ENCODE results near the gene AGAP1. TPM values are rescaled to one million over a fixed set of nuclear protein-coding genes. Genes with fewer than 3 reads are reported as not detected.

Gene AGAP1
- polyA plus RNA-seq, 1 experiment: 12.4 TPM

DNA sequence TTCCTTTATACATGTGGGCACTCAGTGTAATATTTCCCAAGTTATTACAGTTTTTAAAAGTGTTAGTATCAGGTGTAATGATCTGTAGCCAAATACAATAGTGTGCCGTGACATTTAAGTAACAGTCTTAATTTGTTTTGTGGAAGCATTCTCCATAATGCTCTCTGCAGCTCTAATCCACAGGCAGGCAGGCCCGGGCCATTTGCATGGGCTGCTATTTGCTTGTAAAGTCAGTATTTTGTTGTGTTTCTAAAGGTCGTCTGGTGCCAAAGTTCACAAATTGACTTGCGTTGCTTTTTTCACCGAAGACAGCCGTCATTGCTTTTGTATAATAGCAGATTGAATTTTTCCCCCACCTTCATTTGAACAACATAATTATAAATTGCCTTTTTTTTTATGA is 521.3 kb downstream of the AGAP1 start:
- H3K27me3 ChIP-seq (ENCODE audit: control insufficient read depth, insufficient read depth, low read length): no peaks in the 10 kb centered on the region
- CTCF ChIA-PET: no interaction called here
- no peaks in the 10 kb centered on the region for H3K9me3 ChIP-seq (ENCODE audit: control insufficient read depth, insufficient read depth, low read length)
- TF ChIP-seq, protein P1, sequence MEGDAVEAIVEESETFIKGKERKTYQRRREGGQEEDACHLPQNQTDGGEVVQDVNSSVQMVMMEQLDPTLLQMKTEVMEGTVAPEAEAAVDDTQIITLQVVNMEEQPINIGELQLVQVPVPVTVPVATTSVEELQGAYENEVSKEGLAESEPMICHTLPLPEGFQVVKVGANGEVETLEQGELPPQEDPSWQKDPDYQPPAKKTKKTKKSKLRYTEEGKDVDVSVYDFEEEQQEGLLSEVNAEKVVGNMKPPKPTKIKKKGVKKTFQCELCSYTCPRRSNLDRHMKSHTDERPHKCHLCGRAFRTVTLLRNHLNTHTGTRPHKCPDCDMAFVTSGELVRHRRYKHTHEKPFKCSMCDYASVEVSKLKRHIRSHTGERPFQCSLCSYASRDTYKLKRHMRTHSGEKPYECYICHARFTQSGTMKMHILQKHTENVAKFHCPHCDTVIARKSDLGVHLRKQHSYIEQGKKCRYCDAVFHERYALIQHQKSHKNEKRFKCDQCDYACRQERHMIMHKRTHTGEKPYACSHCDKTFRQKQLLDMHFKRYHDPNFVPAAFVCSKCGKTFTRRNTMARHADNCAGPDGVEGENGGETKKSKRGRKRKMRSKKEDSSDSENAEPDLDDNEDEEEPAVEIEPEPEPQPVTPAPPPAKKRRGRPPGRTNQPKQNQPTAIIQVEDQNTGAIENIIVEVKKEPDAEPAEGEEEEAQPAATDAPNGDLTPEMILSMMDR (IDR thresholded peaks at IDR 0.05; ENCODE audit: low read depth, low read length): no peak
- no peak overlapping the region for H3K4me3 ChIP-seq (ENCODE audit: low read depth, low read length)
- POLR2A ChIA-PET: interaction anchor here (0.7 kb wide), 1 partner anchor 9 kb away, joined by 3 read pairs; no protein-coding TSS in a partner anchor
- DNase-seq (ENCODE audit: low read depth, low spot score): no peak
- H3K27ac ChIP-seq (ENCODE audit: low read depth, low read length): no peak overlapping the region

DNA sequence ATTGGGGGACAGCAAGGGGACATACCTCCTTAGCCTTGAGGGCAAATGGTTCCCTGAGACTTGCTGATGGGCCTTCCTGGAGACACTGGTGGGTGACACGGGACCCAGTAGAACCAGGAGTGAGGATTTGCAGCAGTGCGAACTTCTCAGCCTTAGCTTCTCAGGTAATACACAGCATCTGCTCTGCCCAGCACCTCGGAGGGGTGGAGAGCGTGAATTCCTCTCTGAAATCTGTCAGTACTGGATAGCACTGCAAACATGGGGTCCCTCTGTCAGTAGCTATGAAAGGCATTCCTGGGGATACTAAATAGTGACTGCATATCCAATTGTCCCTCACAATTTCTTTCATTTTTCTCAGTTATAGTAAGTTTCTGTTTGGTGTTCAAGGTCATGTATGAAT is 522.7 kb downstream of the AGAP1 start:
- TF ChIP-seq, protein P1 (IDR thresholded peaks at IDR 0.05; ENCODE audit: low read depth, low read length): no peak
- Histone ChIP-seq H3K9me3 (ENCODE audit: control insufficient read depth, insufficient read depth, low read length) (no peaks in the 10 kb centered on the region), H3K27me3 (ENCODE audit: control insufficient read depth, insufficient read depth, low read length) (no peaks in the 10 kb centered on the region), H3K4me3 (ENCODE audit: low read depth, low read length) (no peak overlapping the region), H3K27ac (ENCODE audit: low read depth, low read length) (no peak overlapping the region)
- CTCF ChIA-PET: no interaction called here
- POLR2A ChIA-PET: no interaction called here
- DNase-seq (ENCODE audit: low read depth, low spot score): no peak

DNA sequence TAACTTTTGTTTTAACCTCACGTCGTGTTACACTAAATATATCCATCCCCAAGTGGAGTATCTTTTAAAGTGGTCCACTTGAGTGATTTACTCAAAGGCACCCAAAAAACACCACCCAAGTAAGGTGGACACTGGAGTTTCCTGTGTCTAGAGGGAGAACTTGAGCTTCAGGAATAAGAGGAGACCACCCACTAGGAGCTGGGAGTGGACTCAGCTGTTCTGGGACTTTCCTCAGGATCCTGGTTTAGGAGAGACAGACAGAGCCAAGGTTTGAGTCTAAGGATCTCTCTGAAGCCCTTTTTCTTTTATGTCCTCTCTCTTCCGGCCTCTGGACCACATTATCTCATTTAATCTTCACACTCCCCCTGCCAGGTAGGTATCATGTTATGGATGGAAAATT is 523.6 kb downstream of the AGAP1 start:
- ChIA-PET POLR2A (no interaction called here), CTCF (no interaction called here)
- H3K27me3 ChIP-seq (ENCODE audit: control insufficient read depth, insufficient read depth, low read length): no peaks in the 10 kb centered on the region
- TF ChIP-seq, protein P1 (IDR thresholded peaks at IDR 0.05; ENCODE audit: low read depth, low read length): no peak
- H3K4me3 ChIP-seq (ENCODE audit: low read depth, low read length): no peak overlapping the region
- no peak overlapping the region for H3K27ac ChIP-seq (ENCODE audit: low read depth, low read length)
- DNase-seq (ENCODE audit: low read depth, low spot score): no peak
- H3K9me3 ChIP-seq (ENCODE audit: control insufficient read depth, insufficient read depth, low read length): no peaks in the 10 kb centered on the region

DNA sequence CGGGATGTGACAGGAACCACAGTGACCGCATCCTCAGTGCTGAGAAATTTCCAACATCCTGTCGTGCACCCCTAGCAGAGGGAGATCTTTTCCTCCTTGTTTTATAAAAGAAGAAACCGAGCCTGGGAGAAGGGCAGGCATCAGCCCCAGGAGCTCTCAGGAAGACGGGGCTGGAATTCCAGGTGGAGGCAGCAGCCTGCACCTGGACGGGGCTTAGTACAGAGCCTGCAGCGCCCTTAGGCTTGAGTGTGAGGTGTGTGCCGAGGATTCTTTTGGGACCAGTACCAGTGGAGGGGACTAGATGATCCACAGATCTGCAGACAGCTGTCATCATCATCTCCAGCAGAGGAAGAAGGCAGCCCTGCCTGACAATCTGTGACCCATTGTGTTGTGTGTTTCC is 525.6 kb downstream of the AGAP1 start:
- DNase-seq (ENCODE audit: low read depth, low spot score): no peak
- Histone ChIP-seq H3K9me3 (ENCODE audit: control insufficient read depth, insufficient read depth, low read length) (no peaks in the 10 kb centered on the region), H3K4me3 (ENCODE audit: low read depth, low read length) (no peak overlapping the region), H3K27ac (ENCODE audit: low read depth, low read length) (no peak overlapping the region), H3K27me3 (ENCODE audit: control insufficient read depth, insufficient read depth, low read length) (no peaks in the 10 kb centered on the region)
- CTCF ChIA-PET: no interaction called here
- POLR2A ChIA-PET: no interaction called here
- TF ChIP-seq, protein P1 (IDR thresholded peaks at IDR 0.05; ENCODE audit: low read depth, low read length): no peak

DNA sequence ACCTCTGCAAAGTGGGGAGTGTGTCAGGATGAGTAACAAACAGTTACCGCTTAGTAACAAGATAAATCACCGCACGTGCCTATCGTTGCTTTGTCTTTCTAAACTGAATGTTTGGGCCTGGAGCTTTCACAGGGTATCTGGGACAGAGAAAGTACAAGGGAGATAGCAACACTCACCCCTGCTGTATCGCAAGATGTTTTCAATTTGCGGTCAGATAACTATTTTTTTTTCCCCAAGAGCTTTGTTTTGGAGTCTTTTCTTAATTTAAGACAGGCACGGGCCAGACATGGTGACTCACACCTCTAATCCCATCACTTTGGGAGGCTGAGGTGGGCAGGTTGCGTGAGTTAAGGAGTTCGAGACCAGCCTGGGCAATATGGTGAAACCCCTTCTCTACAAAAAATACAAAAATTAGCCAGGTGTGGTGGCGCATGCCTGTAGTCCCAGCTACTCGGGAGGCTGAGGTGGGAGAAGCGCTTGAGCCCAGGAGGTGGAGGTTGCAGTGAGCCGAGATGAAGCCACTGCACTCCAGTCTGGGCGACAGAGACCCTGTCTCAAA is 527.7 kb downstream of the AGAP1 start:
- H3K9me3 ChIP-seq (ENCODE audit: control insufficient read depth, insufficient read depth, low read length): no peaks in the 10 kb centered on the region
- H3K27me3 ChIP-seq (ENCODE audit: control insufficient read depth, insufficient read depth, low read length): no peaks in the 10 kb centered on the region
- CTCF ChIA-PET: no interaction called here
- no peak overlapping the region for H3K27ac ChIP-seq (ENCODE audit: low read depth, low read length)
- POLR2A ChIA-PET: no interaction called here
- no peak overlapping the region for H3K4me3 ChIP-seq (ENCODE audit: low read depth, low read length)
- TF ChIP-seq, protein P1 (IDR thresholded peaks at IDR 0.05; ENCODE audit: low read depth, low read length): no peak
- no peak for DNase-seq (ENCODE audit: low read depth, low spot score)

Data from AG04450 (cell line).